ENCODE results near the gene ATP2C2.

DNA sequence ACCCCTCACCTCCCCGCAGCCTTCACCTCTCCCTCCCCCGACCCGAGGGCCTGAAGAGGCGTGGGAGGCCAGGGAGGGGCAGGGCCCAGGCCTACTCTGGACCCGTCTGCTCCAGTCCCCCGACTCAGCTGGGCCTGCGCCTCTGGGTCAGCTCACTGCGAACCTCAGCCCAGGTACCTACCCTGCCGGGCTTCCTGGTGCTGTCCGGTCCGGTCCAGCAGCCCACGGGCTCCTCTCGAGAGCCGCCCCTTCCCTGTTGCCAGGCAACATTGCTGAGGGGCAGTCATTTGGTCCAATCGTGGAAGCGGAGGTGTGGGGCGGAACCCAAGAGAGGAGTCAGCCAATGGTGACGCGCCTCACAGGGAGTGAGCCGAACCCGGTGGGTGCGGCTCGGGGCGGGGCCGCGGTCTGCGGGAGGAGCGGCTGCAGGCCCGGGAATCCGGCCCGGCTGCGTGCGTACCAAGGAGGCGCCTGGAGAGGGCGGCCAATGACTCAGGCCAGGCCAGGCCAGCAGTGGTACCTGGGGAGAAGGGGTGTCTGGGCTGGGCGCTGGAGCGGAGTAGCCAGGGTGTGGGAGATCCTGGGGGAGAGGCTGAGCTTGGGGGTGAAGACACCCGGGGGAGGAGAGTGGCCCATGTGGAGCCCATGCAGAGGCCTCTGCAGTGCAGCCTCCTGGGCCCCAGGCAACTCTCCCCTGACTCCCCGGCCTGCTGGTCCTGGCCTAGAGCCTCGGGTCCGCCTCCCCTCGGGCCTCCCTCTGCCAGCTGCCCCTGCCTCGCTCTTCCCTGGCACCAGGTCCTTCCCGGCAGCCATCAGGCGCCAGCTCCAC is 136.3 kb downstream of the ATP2C2 start, which contains the start of gene MEAK7:
- TF ChIP-seq, protein P1, sequence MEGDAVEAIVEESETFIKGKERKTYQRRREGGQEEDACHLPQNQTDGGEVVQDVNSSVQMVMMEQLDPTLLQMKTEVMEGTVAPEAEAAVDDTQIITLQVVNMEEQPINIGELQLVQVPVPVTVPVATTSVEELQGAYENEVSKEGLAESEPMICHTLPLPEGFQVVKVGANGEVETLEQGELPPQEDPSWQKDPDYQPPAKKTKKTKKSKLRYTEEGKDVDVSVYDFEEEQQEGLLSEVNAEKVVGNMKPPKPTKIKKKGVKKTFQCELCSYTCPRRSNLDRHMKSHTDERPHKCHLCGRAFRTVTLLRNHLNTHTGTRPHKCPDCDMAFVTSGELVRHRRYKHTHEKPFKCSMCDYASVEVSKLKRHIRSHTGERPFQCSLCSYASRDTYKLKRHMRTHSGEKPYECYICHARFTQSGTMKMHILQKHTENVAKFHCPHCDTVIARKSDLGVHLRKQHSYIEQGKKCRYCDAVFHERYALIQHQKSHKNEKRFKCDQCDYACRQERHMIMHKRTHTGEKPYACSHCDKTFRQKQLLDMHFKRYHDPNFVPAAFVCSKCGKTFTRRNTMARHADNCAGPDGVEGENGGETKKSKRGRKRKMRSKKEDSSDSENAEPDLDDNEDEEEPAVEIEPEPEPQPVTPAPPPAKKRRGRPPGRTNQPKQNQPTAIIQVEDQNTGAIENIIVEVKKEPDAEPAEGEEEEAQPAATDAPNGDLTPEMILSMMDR (conservative IDR thresholded peaks at IDR 0.05; ENCODE audit: low read depth in 2 of 2): no peak
- TF ChIP-seq ZNF114 (CRISPR knock-in tag; IDR thresholded peaks at IDR 0.05): no peak
- no peak for TF ChIP-seq NANOG (IDR thresholded peaks at IDR 0.05; ENCODE audit: borderline replicate concordance)
- TF ChIP-seq, protein P2, sequence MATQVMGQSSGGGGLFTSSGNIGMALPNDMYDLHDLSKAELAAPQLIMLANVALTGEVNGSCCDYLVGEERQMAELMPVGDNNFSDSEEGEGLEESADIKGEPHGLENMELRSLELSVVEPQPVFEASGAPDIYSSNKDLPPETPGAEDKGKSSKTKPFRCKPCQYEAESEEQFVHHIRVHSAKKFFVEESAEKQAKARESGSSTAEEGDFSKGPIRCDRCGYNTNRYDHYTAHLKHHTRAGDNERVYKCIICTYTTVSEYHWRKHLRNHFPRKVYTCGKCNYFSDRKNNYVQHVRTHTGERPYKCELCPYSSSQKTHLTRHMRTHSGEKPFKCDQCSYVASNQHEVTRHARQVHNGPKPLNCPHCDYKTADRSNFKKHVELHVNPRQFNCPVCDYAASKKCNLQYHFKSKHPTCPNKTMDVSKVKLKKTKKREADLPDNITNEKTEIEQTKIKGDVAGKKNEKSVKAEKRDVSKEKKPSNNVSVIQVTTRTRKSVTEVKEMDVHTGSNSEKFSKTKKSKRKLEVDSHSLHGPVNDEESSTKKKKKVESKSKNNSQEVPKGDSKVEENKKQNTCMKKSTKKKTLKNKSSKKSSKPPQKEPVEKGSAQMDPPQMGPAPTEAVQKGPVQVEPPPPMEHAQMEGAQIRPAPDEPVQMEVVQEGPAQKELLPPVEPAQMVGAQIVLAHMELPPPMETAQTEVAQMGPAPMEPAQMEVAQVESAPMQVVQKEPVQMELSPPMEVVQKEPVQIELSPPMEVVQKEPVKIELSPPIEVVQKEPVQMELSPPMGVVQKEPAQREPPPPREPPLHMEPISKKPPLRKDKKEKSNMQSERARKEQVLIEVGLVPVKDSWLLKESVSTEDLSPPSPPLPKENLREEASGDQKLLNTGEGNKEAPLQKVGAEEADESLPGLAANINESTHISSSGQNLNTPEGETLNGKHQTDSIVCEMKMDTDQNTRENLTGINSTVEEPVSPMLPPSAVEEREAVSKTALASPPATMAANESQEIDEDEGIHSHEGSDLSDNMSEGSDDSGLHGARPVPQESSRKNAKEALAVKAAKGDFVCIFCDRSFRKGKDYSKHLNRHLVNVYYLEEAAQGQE (IDR thresholded peaks at IDR 0.05; ENCODE audit: unreplicated experiment): no peak
- TF ChIP-seq EZH2 (IDR thresholded peaks at IDR 0.05; ENCODE audit: low read depth, unreplicated experiment): no peak
- no peak for TF ChIP-seq EZH2phosphoT487 (IDR thresholded peaks at IDR 0.05; ENCODE audit: unreplicated experiment)
- TF ChIP-seq CREB1 (CRISPR knock-in tag; IDR thresholded peaks at IDR 0.05; ENCODE audit: low read depth): peak; percentile 52; the same call in 1 of the 2 replicates
- TF ChIP-seq, protein P3, sequence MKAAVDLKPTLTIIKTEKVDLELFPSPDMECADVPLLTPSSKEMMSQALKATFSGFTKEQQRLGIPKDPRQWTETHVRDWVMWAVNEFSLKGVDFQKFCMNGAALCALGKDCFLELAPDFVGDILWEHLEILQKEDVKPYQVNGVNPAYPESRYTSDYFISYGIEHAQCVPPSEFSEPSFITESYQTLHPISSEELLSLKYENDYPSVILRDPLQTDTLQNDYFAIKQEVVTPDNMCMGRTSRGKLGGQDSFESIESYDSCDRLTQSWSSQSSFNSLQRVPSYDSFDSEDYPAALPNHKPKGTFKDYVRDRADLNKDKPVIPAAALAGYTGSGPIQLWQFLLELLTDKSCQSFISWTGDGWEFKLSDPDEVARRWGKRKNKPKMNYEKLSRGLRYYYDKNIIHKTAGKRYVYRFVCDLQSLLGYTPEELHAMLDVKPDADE (IDR thresholded peaks at IDR 0.05): no peak
